ENCODE measurements around the gene SLC35E2B. TPM values are rescaled to one million over a fixed set of nuclear protein-coding genes. Genes with fewer than 3 reads are reported as not detected.
"Not testable (repeated sequence)": the region's sequence is repeated elsewhere in the genome, so short reads cannot be mapped to it uniquely, and the experiment has no call there.

Gene SLC35E2B
- total and polyA plus RNA-seq, 2 of the 8 experiments (the other 6 are each of a cell fraction or from before 2014, with no cell fraction given) = 25.9 to 46.7 TPM

GRCh38 chr1:1737675-1738590 lies 45.3 kb upstream of the SLC35E2B start:
- H3K4ac ChIP-seq (replicated peaks; ENCODE audit: insufficient read length, low read depth, low read length); H3K23me2 ChIP-seq (ENCODE audit: low read depth, low read length); H3K9me3 ChIP-seq (ENCODE audit: insufficient read depth in 2 of 2, low read depth in 1 of 2, low read length in 1 of 2); H3K4me1 ChIP-seq (replicated peaks in 1 of 4; ENCODE audit: control insufficient read depth in 3 of 4, insufficient read depth in 4 of 4, low read length in 3 of 4); H3K18ac ChIP-seq (ENCODE audit: extremely low read depth, low read length); H2BK5ac ChIP-seq (ENCODE audit: low read depth, low read length); H2BK20ac ChIP-seq (ENCODE audit: low read length); FAIRE-seq; H3K79me2 ChIP-seq (ENCODE audit: control insufficient read depth in 1 of 2, insufficient read depth in 2 of 2, low read length in 2 of 2); DNase-seq (ENCODE audit: low read depth in 1 of 2, low spot score in 2 of 2); H3K4me3 ChIP-seq (ENCODE audit: extremely low read depth in 1 of 4, insufficient read depth in 2 of 4, low read depth in 3 of 4, low read length in 4 of 4); H2BK15ac ChIP-seq (ENCODE audit: low read length); H3K27me3 ChIP-seq (replicated peaks in 1 of 4; ENCODE audit: control insufficient read depth in 3 of 4, extremely low read depth in 1 of 4, insufficient read depth in 3 of 4, low read length in 3 of 4); H2BK12ac ChIP-seq (ENCODE audit: low read depth, low read length); H3K56ac ChIP-seq (replicated peaks; ENCODE audit: insufficient read length, low read depth, low read length); H4K8ac ChIP-seq (ENCODE audit: extremely low read depth, insufficient read depth, low read length); H4K5ac ChIP-seq (ENCODE audit: insufficient read length, low read depth, low read length); H3K9ac ChIP-seq (replicated peaks in 1 of 4; ENCODE audit: extremely low read depth in 1 of 4, low read depth in 3 of 4, low read length in 3 of 4); H3K4me2 ChIP-seq (ENCODE audit: insufficient read depth in 1 of 2, low read depth in 2 of 2, low read length in 2 of 2); H2AFZ ChIP-seq (ENCODE audit: low read length); POLR2A ChIA-PET (ENCODE audit: partially characterized antibody); H2AK5ac ChIP-seq (ENCODE audit: low read depth, low read length); H3K23ac ChIP-seq (ENCODE audit: insufficient read length); H3K79me1 ChIP-seq (ENCODE audit: low read depth, low read length); H3K27ac ChIP-seq (ENCODE audit: low read depth, low read length); H4K20me1 ChIP-seq (replicated peaks in 1 of 2; ENCODE audit: control insufficient read depth in 1 of 2, insufficient read depth in 2 of 2, low read length in 2 of 2); CTCF ChIA-PET (ENCODE audit: partially characterized antibody); H3K14ac ChIP-seq (ENCODE audit: insufficient read length); H4K91ac ChIP-seq (replicated peaks; ENCODE audit: insufficient read length, low read length); H2BK120ac ChIP-seq (replicated peaks; ENCODE audit: low read depth, low read length): not testable (repeated sequence)
- 93% methylated on average over 14 of the region's 44 CpGs; no CpG with 5 or more reads in 1 of the 2 experiments for WGBS, 2 experiments (ENCODE audit: extremely low coverage in 1 of 2, insufficient coverage in 1 of 2, insufficient read length in 1 of 2, insufficient replicate concordance in 2 of 2, low coverage in 1 of 2, low lambda C conversion rate in 2 of 2, missing lambda C conversion rate in 1 of 2)
- H3K36me3 ChIP-seq (ENCODE audit: control insufficient read depth in 2 of 4, insufficient read depth in 4 of 4, low read length in 3 of 4) = peaks cover 0 to 13% (median 6%) of the 10 kb centered on the region in 4 experiments; a peak in 2 of 8 replicates

Data from H1 (cell line).